Osteocyte (in vitro differentiated cells): ENCODE results near the gene SCARF2. TPM values are rescaled to one million over a fixed set of nuclear protein-coding genes. Genes with fewer than 3 reads are reported as not detected.

Experiments
- DNase-seq: peaks from one replicate; pipeline ENCODE4 v3.0.0; 2021; ENCODE audit warnings: mixed read lengths; ENCODE audit not compliant: unreplicated experiment; ENCODE audit errors: extremely low spot score
- H3K27ac Mint-ChIP-seq: one replicate; pipeline ENCODE4 v1.8.0; 2021; ENCODE audit warnings: mild to moderate bottlenecking, mixed read lengths; ENCODE audit not compliant: unreplicated experiment
- H3K27me3 Mint-ChIP-seq: one replicate; pipeline ENCODE4 v1.8.0; 2021; ENCODE audit warnings: mixed read lengths; ENCODE audit not compliant: unreplicated experiment
- H3K36me3 Mint-ChIP-seq: one replicate; pipeline ENCODE4 v1.8.0; 2021; ENCODE audit warnings: mixed read lengths; ENCODE audit not compliant: unreplicated experiment
- H3K4me1 Mint-ChIP-seq: one replicate; pipeline ENCODE4 v1.8.0; 2021; ENCODE audit warnings: mixed read lengths; ENCODE audit not compliant: unreplicated experiment
- H3K4me3 Mint-ChIP-seq: one replicate; pipeline ENCODE4 v1.8.0; 2021; ENCODE audit warnings: mild to moderate bottlenecking, moderate library complexity, mixed read lengths; ENCODE audit not compliant: unreplicated experiment
- H3K9me3 Mint-ChIP-seq: one replicate; pipeline ENCODE4 v1.8.0; 2021; ENCODE audit warnings: mixed read lengths; ENCODE audit not compliant: unreplicated experiment
- total RNA-seq: library from RNA; stranded (reverse); gene quantifications from 2 replicates; pipeline ENCODE4 v1.2.1, GENCODE V29; 2021
- TF ChIP-seq, protein P1 (sequence below): fragments of 200-600 bp; sonication (generic); IDR thresholded peaks from 2 replicates; pipeline ENCODE4 v1.5.0; 2021; ENCODE audit warnings: antibody characterized with exemption, mild to moderate bottlenecking, moderate library complexity

Gene SCARF2
- total RNA-seq, 1 donor from 2014 or later: 50.8 TPM

- Mint-ChIP-seq H3K4me1 (peaks cover 2% of the 10 kb centered on the region), H3K27me3 (no peaks in the 10 kb centered on the region), H3K9me3 (no peaks in the 10 kb centered on the region), H3K4me3 (no peak overlapping the region), H3K36me3 (peaks cover 22% of the 10 kb centered on the region), H3K27ac (no peak overlapping the region)
- TF ChIP-seq, protein P1, sequence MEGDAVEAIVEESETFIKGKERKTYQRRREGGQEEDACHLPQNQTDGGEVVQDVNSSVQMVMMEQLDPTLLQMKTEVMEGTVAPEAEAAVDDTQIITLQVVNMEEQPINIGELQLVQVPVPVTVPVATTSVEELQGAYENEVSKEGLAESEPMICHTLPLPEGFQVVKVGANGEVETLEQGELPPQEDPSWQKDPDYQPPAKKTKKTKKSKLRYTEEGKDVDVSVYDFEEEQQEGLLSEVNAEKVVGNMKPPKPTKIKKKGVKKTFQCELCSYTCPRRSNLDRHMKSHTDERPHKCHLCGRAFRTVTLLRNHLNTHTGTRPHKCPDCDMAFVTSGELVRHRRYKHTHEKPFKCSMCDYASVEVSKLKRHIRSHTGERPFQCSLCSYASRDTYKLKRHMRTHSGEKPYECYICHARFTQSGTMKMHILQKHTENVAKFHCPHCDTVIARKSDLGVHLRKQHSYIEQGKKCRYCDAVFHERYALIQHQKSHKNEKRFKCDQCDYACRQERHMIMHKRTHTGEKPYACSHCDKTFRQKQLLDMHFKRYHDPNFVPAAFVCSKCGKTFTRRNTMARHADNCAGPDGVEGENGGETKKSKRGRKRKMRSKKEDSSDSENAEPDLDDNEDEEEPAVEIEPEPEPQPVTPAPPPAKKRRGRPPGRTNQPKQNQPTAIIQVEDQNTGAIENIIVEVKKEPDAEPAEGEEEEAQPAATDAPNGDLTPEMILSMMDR: no peak
- peak; percentile 51 for DNase-seq
These were observed 32.7 kb downstream of the SCARF2 start for GRCh38 chr22:20404881-20405280.

DNA sequence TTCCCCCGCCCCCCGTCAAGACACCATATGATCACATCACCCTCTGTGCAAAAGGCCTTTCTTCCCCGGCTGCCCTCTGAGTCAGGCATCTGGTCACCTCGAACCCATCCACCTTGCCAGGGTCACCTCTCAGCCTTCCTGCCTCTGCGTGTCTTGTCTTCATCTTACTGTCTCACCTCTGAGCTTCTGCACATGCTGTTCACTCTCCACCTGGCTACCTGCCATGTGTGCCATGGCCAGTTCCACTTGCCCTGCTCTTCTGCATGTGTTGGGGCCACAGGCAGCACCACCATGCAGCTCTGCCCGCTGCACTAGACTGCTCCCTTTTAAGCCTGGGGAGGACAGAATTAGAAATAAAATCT, 33.9 kb downstream of the SCARF2 start:
- peak; percentile 62 for DNase-seq
- no peaks in the 10 kb centered on the region for H3K9me3 Mint-ChIP-seq
- H3K36me3 Mint-ChIP-seq: peaks cover 22% of the 10 kb centered on the region
- TF ChIP-seq, protein P1: no peak
- H3K4me1 Mint-ChIP-seq: no peaks in the 10 kb centered on the region
- no peak overlapping the region for H3K4me3 Mint-ChIP-seq
- no peak overlapping the region for H3K27ac Mint-ChIP-seq
- H3K27me3 Mint-ChIP-seq: no peaks in the 10 kb centered on the region

DNA sequence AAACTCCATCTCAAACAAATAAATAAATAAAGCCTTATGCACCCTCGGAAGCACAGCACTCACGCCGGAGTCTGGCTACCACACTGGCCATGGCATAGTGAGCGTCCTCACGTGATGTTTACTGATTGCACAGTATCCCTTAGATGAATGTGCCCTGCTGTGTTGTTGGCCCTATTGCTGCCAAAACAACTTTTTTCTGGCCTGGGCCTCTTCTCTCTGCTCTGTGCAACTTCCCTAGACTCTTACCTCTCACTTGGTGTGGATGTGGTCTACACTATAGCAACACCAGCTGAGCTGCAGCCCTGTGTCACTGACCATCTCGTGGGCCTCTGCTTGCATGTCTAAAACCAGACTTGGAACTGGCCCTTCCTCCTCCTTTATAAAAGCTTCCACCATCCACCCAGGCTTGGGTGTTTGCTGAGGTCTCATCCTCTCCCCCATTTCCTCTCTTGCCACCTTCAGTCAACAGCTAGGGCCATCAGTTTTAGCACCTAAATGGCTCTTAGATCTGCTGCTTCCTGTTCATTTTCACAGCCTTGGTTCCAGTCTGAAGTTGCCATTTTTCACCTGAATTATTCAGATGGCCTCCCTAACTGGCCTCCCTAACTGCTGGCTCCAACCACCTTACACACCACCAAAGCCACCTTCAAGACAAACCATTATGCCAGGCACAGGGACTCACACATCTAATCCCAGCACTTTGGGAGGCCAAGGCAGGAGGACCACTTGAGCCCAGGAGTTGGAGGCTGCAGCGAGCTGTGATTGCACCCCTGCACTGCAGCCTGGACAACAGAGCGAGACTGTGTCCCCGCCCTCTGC, 34.5 kb downstream of the SCARF2 start:
- TF ChIP-seq, protein P1: no peak
- no peaks in the 10 kb centered on the region for H3K9me3 Mint-ChIP-seq
- H3K4me1 Mint-ChIP-seq: peaks cover 2% of the 10 kb centered on the region
- DNase-seq: no peak
- no peaks in the 10 kb centered on the region for H3K27me3 Mint-ChIP-seq
- peaks cover 22% of the 10 kb centered on the region for H3K36me3 Mint-ChIP-seq
- H3K4me3 Mint-ChIP-seq: no peak overlapping the region
- H3K27ac Mint-ChIP-seq: no peak overlapping the region

GRCh38 chr22:20401376-20402014, 36.1 kb downstream of the SCARF2 start:
- H3K27ac Mint-ChIP-seq: no peak overlapping the region
- no peaks in the 10 kb centered on the region for H3K9me3 Mint-ChIP-seq
- no peak overlapping the region for H3K4me3 Mint-ChIP-seq
- peaks cover 17% of the 10 kb centered on the region for H3K36me3 Mint-ChIP-seq
- H3K4me1 Mint-ChIP-seq: peaks cover 10% of the 10 kb centered on the region
- no peaks in the 10 kb centered on the region for H3K27me3 Mint-ChIP-seq
- TF ChIP-seq, protein P1: no peak
- DNase-seq: no peak

- Mint-ChIP-seq H3K27ac (no peak overlapping the region), H3K9me3 (no peaks in the 10 kb centered on the region)
These were observed 36.8 kb downstream of the SCARF2 start for GRCh38 chr22:20400606-20401375.

More at GRCh38 chr22:20400606-20401375, 36.8 kb downstream of the SCARF2 start:
- no peak for DNase-seq
- Mint-ChIP-seq H3K4me3 (no peak overlapping the region), H3K36me3 (peaks cover 15% of the 10 kb centered on the region), H3K4me1 (peaks cover 17% of the 10 kb centered on the region), H3K27me3 (no peaks in the 10 kb centered on the region)
- TF ChIP-seq, protein P1: no peak
